GM12878 (cell line): Measurements from ENCODE around the gene TBATA. TPM values are rescaled to one million over a fixed set of nuclear protein-coding genes. Genes with fewer than 3 reads are reported as not detected.

Experiments
- ATAC-seq: fragments of 200-7000 bp; cut with Tn5 transposase; 3 replicates; pipeline ENCODE4 v1.9.1; 2020; ENCODE audit warnings: mild to moderate bottlenecking, moderate library complexity
- BruUV-seq: library from RNA; stranded (reverse); fragments of 400-500 nt; replicated peaks from 2 replicates; lab custom pipeline; 2021; lab: Mats Ljungman, UMichigan
- CTCF ChIA-PET: fragments of 300-600 bp; sonication (Branson Sonifier 250); formaldehyde crosslinking; extraction: SDS; loops from one replicate; lab custom pipeline; 2021; ENCODE audit warnings: inconsistent platforms; lab: Yijun Ruan, JAX
- POLR2A ChIA-PET: fragments of 350-600 bp; formaldehyde crosslinking; extraction: SDS; loops from one replicate; lab custom pipeline; 2021; ENCODE audit warnings: inconsistent platforms; lab: Charles Lee
- RAD21 ChIA-PET: fragments of 300-600 bp; sonication (Branson Sonifier 250); formaldehyde crosslinking; loops from one replicate; lab custom pipeline; 2023; ENCODE audit warnings: antibody characterized with exemption; ENCODE audit not compliant: unreplicated experiment; lab: Charles Lee
- SMC1A ChIA-PET: fragments of 300-600 bp; sonication (Branson Sonifier 250); formaldehyde crosslinking; loops from one replicate; lab custom pipeline; 2023; ENCODE audit not compliant: unreplicated experiment, uncharacterized antibody; lab: Charles Lee
- DNase-seq: peaks from one replicate; pipeline ENCODE4 v3.0.0-alpha.2; 2011; ENCODE audit warnings: low read depth, low spot score
- FAIRE-seq: peaks from 3 replicates; lab custom pipeline; 2011; peaks lifted over from hg19 to GRCh38; lab: Jason Lieb, UNC
- H2AFZ ChIP-seq: 2 replicates; pipeline ENCODE4 v1.6.0; 2011; ENCODE audit warnings: low read depth, low read length, control low read depth; ENCODE audit not compliant: control insufficient read depth
- H3K27ac ChIP-seq: 2 replicates; pipeline ENCODE4 v1.5.1; 2011; ENCODE audit warnings: control low read depth; ENCODE audit not compliant: control insufficient read depth, insufficient read depth
- H3K27me3 ChIP-seq, 2 experiments: replicated peaks in 1 of 2; 2 replicates each; pipeline versions ENCODE4 v1.6.0 to v1.6.1; 2011; ENCODE audit warnings: low read length in 1 of 2; ENCODE audit not compliant: control insufficient read depth in 2 of 2, insufficient read depth in 2 of 2
- H3K36me3 ChIP-seq, 2 experiments: 2 replicates each; pipeline ENCODE4 v1.5.1; 2011; ENCODE audit warnings: low read length in 1 of 2; ENCODE audit not compliant: control insufficient read depth in 2 of 2, insufficient read depth in 2 of 2
- H3K4me1 ChIP-seq: 2 replicates; pipeline ENCODE4 v1.6.1; 2011; ENCODE audit warnings: mild to moderate bottlenecking, low read length, moderate library complexity, mixed read lengths; ENCODE audit not compliant: control insufficient read depth, insufficient read depth
- H3K4me2 ChIP-seq: 2 replicates; pipeline ENCODE4 v1.6.0; 2011; ENCODE audit warnings: control low read depth; ENCODE audit not compliant: control insufficient read depth, insufficient read depth
- H3K4me3 ChIP-seq: fragments of 200-600 bp; sonication (generic); 2 replicates; pipeline ENCODE4 v1.5.1; 2016
- H3K79me2 ChIP-seq: 2 replicates; pipeline ENCODE4 v1.6.0; 2011; ENCODE audit warnings: low read length; ENCODE audit not compliant: control insufficient read depth, insufficient read depth
- H3K9ac ChIP-seq: 2 replicates; pipeline ENCODE4 v1.8.0; 2011; ENCODE audit warnings: low read length, control low read depth, mixed read lengths; ENCODE audit not compliant: control insufficient read depth, insufficient read depth
- H3K9me3 ChIP-seq: replicated peaks from 3 replicates; pipeline ENCODE4 v1.5.1; 2011; ENCODE audit warnings: mild to moderate bottlenecking, low read length; ENCODE audit not compliant: control insufficient read depth, insufficient read depth
- H4K20me1 ChIP-seq: 2 replicates; pipeline ENCODE4 v1.6.0; 2011; ENCODE audit not compliant: control insufficient read depth, insufficient read depth
- DPF2 ChIP-seq: fragments of 450-650 bp; IDR thresholded peaks from 2 replicates; pipeline ENCODE4 v1.6.1; 2017; ENCODE audit warnings: mild to moderate bottlenecking
- FOXK2 ChIP-seq: fragments of 450-650 bp; IDR thresholded peaks from 2 replicates; pipeline ENCODE4 v1.6.1; 2017; ENCODE audit warnings: mild to moderate bottlenecking, moderate library complexity
- MEF2B ChIP-seq: fragments of 450-650 bp; IDR thresholded peaks from 2 replicates; pipeline ENCODE4 v1.6.1; 2018; ENCODE audit warnings: mild to moderate bottlenecking, moderate library complexity; ENCODE audit not compliant: partially characterized antibody, poor library complexity, severe bottlenecking
- MYB ChIP-seq: fragments of 150-350 bp; IDR thresholded peaks from 2 replicates; pipeline ENCODE4 v1.6.1; 2014; ENCODE audit warnings: mild to moderate bottlenecking, low read depth, low read length, borderline replicate concordance
- NR2F1 ChIP-seq: fragments of 450-650 bp; conservative IDR thresholded peaks from 2 replicates; pipeline ENCODE4 v1.6.1; 2017; ENCODE audit warnings: mild to moderate bottlenecking
- SUZ12 ChIP-seq: fragments of 200-600 bp; sonication (generic); IDR thresholded peaks from one replicate; pipeline ENCODE4 v1.6.1; 2018; ENCODE audit warnings: antibody characterized with exemption, mild to moderate bottlenecking; ENCODE audit not compliant: unreplicated experiment
- WGBS: methylation state at CpG from one replicate; pipeline ENCODE4 v1.1.6; 2016; ENCODE audit warnings: low lambda C conversion rate; ENCODE audit not compliant: insufficient replicate concordance, insufficient coverage; ENCODE audit errors: missing lambda C conversion rate; 5-methylcytosine and 5-hydroxymethylcytosine counted together
- in situ Hi-C: fragments of 300-500 bp; cut with MboI; formaldehyde crosslinking; loops from 9 replicates; pipeline ENCODE4 v1.14.3; 2018; ENCODE audit warnings: mixed read lengths
- intact Hi-C: fragments of 100-400 bp; cut with micrococcal nuclease; formaldehyde crosslinking; loops from one replicate; pipeline ENCODE4 v1.14.2; 2022; ENCODE audit not compliant: unreplicated experiment
- polyA plus RNA-seq, 11 experiments: library from polyadenylated mRNA; depleted of rRNA in 4 of 11; unstranded in 6 of 11; stranded (reverse) in 5 of 11; fragments of >200 nt; fragmentation: Nextera tagmentation in 4 of 11; fragmentation: Illumina TruSeq in 1 of 11; extraction: Ambion mirVana in 4 of 11; extraction: Trizol in 1 of 11; gene quantifications; 1 replicate in 1 of 11; 2 replicates in 10 of 11; pipeline versions ENCODE4 v1.2.1 to v1.2.3, GENCODE V29; 2011 to 2016; ENCODE audit warnings: inconsistent platforms in 2 of 11, missing spikeins in 2 of 11, low read depth in 1 of 11
- total RNA-seq, 4 experiments: library from RNA; depleted of rRNA in 3 of 4; stranded (reverse); fragments of >200 nt in 3 of 4; fragmentation: Illumina TruSeq in 1 of 4; extraction: Trizol in 1 of 4; gene quantifications; 2 replicates each; pipeline versions ENCODE4 v1.2.1 to v1.2.3, GENCODE V29; 2013 to 2021

TBATA gene
- total and polyA plus RNA-seq, 10 of the 15 experiments (the other 5 are each of a cell fraction or from before 2014, with no cell fraction given), result not detected

- TF ChIP-seq SUZ12 (no peak), NR2F1 (no peak), FOXK2 (no peak)
These were observed at the start of gene TBATA (continued) for GRCh38 chr10:70785190-70785589.

- H3K27ac ChIP-seq, result no peak overlapping the region
- no peak overlapping the region for H3K4me3 ChIP-seq
- ATAC-seq (no peak), DNase-seq (no peak), FAIRE-seq (no peak)
- ChIA-PET SMC1A (interaction anchor here (0.8 to 0.9 kb wide), 2 partner anchors 28 to 34 kb away, joined by 3 read pairs; no protein-coding TSS in a partner anchor), POLR2A (interaction anchor here (0.7 kb wide), 1 partner anchor 9 kb away, joined by 5 read pairs; no protein-coding TSS in a partner anchor), RAD21 (no interaction called here), CTCF (interaction anchor here (0.6 kb wide), 2 partner anchors 136 to 424 kb away, joined by 3 to 4 read pairs; no protein-coding TSS in a partner anchor)
- no peak for TF ChIP-seq MEF2B
- no peak for TF ChIP-seq MYB
- no peak for TF ChIP-seq DPF2
- H4K20me1 ChIP-seq, result no peaks in the 10 kb centered on the region
- no peaks in the 10 kb centered on the region for H3K36me3 ChIP-seq
- intact Hi-C loops (no loop called here), in situ Hi-C loops (no loop called here)
- 95% methylated on average over 7 of the region's 7 CpGs for WGBS
- H3K27me3 ChIP-seq, result no peaks in the 10 kb centered on the region
- H3K9me3 ChIP-seq, result peaks cover 3% of the 10 kb centered on the region; the same call in 1 of the 3 replicates
- no peak overlapping the region for H3K9ac ChIP-seq
- H2AFZ ChIP-seq, result no peak overlapping the region
- BruUV-seq, result no TSS peak
- H3K79me2 ChIP-seq, result no peaks in the 10 kb centered on the region
- H3K4me2 ChIP-seq, result no peak overlapping the region
- H3K4me1 ChIP-seq, result no peaks in the 10 kb centered on the region
These were observed 49.4 kb upstream of the TBATA start for GRCh38 chr10:70834441-70835151.
